CD4-positive, alpha-beta T cell treated with Interferon gamma for 1 hour (primary cell): ENCODE measurements around the gene ZBTB20.
"Not testable (repeated sequence)": the region's sequence is repeated elsewhere in the genome, so short reads cannot be mapped to it uniquely, and the experiment has no call there.

ENCODE experiments used
- DNase-seq: peaks from one replicate; pipeline ENCODE4 v3.0.0-alpha.2; 2020

Gene ZBTB20

DNA sequence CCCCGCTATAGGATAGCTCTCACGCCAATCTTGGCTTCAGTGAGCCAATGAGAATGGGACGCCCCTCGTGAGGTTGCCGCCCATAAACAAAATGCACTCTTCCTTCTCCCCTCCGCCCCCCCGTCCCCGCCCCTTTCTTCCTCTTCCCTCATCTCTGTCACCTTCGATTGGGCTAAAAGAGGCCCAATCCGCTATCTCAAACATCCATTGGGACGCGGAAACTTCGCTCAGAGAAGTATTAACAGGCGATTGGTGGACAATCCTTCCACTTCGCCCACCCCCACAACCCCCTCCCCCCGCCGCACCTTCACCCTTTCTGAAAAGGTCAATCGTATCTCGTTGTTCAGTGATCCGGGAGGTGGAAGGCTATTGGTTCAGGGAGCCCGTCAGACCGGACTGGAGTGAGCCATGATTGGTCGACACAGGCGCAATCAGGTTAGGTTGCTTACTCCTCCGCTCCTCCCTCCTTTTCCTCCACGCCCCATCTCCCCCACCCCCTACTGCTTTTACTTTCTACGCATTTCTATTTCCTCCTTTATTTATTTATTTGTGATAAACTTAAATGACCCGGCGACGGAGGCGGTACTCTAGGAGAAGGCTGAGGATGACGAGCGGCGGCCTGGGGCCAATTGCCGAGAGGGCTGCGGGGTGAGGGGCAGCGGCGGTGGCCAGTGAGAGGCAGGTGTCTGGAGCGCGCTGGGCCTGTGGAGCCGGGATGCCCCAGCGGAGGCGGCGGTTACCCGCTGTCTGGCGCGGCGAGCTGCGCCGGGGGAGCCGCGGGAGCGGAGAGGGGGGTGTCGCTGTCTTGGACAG is 447 bp upstream of the ZBTB20 start:
- peak; percentile 99 for DNase-seq

DNA sequence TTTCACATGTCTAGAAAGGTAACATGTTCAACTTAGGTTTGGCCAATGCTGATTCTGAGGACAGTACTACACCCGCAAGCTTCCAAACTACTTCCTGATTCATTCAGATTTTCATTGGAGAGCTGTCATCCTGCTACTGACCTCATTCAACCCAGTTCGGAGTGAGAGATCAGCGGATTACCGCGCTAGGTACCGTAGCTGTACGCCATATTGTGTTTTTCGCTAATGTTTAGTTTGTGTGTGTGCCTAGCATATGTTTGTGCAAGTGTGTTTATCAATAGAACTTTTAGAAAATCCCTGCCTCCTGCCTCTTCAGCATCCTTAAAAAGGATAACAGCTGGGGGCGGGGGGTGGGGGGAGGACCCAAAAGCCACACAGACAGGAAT is 1.1 kb downstream of the ZBTB20 start:
- peak; percentile 53 for DNase-seq

DNA sequence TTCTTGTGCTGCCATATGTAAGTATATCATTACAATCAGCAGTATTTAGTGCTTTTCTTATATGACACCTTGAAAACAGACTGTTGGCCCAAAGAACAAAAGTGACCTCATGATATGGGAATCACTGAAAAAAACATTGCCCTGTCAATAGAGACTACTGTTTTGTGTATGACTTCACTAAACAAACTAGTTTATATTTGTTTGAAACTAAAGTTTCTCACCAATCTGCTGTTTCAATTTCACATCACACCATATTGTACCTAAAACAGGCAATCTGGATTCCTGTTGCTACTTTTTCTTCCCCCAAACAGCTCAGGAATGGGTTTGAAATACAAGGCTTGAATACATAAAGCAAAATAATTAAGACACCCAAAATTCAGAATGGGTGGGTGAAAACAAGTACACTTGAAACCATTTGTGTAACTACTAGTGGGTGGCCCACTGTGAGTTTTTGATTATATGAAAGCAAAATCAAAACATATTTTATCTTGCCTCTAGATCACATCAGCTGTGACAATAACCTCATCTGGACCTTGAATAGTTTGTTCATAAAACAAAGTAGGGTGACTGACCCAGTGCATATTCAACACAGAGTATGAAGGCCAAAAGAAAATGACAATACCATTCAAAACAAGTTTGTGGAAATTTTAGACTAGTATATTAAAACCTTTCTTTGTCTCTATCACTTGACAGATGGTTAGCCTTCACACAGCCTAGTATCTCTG is 5.9 kb downstream of the ZBTB20 start:
- DNase-seq = no peak

- DNase-seq = no peak
Measured at GRCh38 chr3:115139072-115139471, 8.0 kb downstream of the ZBTB20 start.

DNA sequence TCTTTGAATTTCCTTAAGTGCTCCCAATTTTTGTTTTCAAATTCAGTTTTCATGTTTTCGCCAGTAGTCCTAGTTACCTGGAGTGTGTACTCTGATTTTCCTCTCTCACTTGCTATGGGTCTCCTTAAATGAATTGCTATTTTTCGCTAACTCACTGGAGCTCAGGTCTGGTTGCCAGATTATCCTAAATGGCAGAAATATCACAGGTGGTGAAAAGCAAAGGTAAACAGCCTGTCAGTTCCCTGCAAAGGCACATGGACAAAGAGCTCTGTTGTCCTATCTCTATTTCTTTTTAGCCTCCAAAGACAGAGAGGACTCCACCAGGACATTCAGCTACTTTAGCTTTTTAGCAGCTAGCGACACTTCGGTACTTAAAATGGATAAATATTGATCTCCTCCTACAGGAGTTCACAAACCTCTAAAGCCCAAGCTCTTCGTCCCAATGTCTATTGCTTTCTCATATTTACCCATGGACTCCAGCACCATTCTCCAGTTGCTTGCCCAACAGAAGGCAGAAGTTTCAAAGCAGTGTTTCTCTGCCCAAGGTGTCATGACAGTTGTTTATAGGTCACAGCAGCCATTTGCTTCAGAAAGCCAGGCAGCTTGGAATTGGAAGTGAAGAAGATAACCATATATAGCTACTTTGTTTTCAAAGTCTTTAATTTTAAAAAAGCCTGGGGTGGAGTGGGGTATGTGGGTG is 12.3 kb downstream of the ZBTB20 start:
- no peak for DNase-seq

DNA sequence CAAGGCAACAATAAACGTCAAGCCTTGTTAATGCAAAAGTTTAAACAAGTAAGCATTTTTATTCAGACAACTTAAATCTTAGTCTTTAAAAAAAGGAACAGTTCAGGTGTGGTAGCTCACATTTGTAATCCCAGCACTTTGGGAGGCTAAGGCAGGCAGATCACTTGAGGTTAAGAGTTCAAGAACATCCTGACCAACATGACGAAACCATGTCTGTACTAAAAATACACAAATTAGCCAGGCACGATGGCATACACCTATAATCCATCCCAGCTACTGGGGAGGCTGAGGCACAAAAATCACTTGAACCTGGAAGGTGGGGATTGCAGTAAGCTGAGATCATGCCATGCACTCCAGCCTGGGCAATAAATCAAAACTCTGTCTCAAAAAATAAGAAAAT is 19.9 kb downstream of the ZBTB20 start:
- no peak for DNase-seq

DNA sequence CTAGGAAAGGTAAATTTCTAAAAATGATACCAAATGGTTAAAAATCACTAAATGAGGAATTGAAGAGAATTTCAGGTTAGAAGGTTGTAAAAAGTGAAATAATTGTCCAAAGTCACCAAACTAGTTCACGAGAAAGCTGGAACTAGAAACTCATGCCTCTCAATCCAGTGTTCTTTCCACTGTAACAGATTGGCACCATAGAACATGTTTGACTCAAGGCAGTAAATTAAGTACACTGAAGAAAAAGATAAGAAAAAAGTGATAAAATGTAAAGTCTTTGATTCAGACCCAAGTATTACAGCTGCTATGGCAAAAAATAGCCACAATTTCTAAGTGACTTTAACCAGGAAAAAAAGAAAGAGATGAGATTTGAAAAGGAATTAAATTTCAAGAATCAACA is 26.5 kb downstream of the ZBTB20 start:
- no peak for DNase-seq

DNA sequence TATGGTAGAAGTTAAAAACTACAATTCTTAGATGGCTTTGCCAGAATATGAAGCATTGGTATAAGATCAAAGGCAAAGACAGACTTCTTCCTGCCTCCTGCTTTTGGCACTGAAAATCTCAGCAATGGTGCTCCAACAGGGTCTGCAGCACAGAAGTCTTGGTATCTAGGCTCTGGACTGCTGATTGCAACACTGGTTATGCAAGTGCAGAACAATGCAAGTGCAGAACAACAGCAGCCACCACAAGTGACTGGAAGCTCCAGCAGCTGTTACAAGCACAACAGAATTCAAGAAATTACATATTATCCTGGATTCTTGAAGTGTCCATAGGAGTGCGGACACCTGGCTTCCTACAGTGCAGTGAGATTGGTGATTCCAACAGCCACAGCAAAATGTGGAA is 33.7 kb downstream of the ZBTB20 start:
- no peak for DNase-seq

GRCh38 chr3:115111632-115112031 is 35.5 kb downstream of the ZBTB20 start:
- no peak for DNase-seq

DNA sequence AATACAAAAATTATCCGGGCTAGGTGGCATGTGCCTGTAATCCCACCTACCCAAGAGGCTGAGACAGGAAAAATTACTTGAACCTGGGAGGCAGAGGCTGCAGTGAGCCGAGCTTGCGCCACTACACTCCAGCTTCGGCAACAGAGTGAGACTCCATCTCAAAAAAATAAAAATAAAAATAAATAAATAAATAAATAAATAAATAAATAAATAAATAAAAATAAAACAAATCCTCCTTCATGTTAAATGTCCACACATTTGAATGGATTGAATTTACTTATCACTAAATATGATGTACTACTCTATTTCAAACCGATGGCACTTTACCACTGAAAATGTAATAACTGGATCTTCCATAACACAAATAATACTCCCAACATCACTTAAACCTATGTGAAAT is 36.3 kb downstream of the ZBTB20 start:
- no peak for DNase-seq

DNA sequence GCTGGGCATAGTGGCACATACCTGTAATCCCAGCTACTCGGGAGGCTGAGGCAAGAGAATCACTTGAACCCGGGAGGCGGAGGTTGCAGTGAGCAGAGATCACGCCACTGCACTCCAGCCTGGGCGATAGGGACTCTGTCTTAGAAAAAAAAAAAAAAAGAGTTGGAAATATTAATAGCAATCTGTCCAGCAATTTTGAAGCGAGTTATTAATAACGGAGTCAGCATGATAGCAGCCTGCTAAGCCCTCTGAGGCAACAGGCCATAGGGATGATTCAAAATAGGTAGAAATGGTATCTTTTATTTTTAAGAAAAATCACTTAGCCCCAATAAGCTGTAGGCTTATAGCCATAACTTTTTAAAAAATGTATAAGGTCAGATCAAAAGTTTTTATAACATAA is 37.0 kb downstream of the ZBTB20 start:
- not testable (repeated sequence) for DNase-seq

GRCh38 chr3:115108614-115109013 is 38.5 kb downstream of the ZBTB20 start:
- DNase-seq = no peak

DNA sequence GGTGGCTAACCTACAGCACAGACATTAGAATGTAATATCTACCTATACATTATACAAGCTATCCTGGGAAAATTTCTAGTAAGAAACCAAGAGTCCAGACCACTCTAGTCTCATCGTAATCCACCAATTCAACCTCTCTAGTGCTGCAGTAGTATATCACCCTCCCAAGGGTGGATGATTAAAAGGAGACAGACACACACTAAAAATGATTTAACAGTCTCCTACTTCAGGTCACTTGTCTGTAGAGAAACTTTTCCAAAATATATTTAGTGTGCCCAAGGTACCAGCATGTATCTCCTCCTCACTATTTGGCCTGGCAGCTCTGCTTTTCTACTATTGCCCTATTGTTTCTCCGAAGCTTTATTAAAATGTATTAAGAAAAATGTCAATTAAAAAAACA is 45.0 kb downstream of the ZBTB20 start:
- no peak for DNase-seq

- no peak for DNase-seq
Measured at GRCh38 chr3:115100806-115101205, 46.3 kb downstream of the ZBTB20 start.

GRCh38 chr3:115099986-115100571 is 47.0 kb downstream of the ZBTB20 start:
- DNase-seq = peak; percentile 20

- no peak for DNase-seq
Measured at GRCh38 chr3:115099134-115099985, 47.7 kb downstream of the ZBTB20 start.

DNA sequence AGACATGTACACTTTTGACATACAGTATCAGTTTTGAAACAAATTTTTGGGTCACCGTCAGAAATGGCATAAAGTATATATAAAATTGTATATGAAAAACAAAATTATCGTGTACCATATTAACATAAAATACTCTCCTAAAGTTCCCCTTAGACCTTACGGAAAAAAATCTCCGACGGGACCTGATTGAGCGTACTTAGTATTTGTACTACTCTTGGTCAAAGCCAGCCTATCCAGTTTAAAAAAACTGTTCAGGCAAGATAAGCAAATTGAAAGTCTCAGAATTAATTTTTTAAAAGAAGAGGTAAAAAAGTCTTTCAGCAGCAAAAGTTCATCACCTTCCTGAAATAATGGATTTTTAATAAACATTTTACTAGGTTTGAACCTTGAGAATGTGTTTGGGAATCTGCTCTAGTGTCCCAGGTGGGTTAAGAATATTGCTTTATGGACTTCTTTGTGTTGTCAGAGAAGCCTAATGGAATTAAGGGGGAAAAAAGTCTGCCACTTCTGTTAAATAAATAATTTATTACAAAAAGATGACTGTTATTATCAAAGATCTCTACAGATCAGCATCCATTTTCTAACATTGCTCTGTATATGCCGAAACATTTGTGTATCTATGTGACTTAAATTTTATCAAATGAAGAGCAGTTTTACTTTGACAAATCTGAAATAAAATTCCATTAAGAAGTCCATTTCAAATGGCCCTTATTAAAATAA is 48.6 kb downstream of the ZBTB20 start:
- no peak for DNase-seq

DNA sequence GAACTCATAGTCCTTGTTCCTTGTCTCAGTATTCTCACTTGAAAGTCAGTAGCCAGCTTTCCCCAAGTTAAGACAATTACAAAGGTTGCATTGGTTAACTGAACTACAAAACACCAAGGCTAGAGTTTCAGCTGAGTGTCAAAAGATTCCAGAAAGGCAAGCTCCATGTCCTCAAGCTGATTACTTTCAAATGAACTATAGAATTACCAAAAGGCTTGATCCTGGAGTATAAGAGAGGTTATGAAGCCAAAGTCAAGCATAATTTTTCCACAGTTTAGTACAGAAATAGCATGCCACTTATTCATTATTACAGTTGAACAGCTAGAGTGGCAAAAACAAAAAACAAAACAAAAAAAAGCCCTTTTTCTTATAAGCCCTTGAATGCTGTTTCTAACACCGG is 51.9 kb downstream of the ZBTB20 start:
- no peak for DNase-seq

- DNase-seq = peak; percentile 41
Measured at GRCh38 chr3:115092220-115092791, 54.8 kb downstream of the ZBTB20 start.

DNA sequence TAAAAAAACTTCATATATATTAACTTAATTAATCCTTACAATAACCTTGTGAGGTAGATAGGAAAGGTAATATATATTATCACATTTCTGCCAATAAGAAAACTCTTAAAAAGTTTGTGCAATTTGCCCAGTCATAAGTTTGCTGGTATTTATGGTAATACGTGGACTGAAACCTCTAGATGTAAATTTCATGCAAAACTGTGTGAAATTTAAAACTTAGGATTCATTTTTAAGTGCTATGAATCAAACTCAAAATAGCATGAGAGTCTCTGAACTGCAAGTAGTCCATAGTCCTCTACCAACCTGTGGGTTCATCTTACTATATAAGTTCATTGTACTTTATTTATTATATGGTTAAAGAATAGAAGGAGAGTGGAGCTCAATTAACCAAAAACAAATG is 56.4 kb downstream of the ZBTB20 start:
- no peak for DNase-seq

- no peak for DNase-seq
Measured at GRCh38 chr3:115089481-115089880, 57.6 kb downstream of the ZBTB20 start.
